ENCODE data around the gene SLC7A9.
"Not testable (repeated sequence)": the region's sequence is repeated elsewhere in the genome, so short reads cannot be mapped to it uniquely, and the experiment has no call there.

Gene SLC7A9

GRCh38 chr19:32869369-32869965, at the start of gene SLC7A9:
TSS of gene SLC7A9 (minus strand) at chr19:32869767. CDS start at chr19:32868534, 1,233 bp downstream.
- DNase-seq: no peak

GRCh38 chr19:32919365-32919764, 49.8 kb upstream of the SLC7A9 start:
- DNase-seq: no peak

- no peak for DNase-seq
These were observed 48.0 kb upstream of the SLC7A9 start for GRCh38 chr19:32917616-32917996.

GRCh38 chr19:32916969-32917615, 47.5 kb upstream of the SLC7A9 start:
- no peak for DNase-seq

- no peak for DNase-seq
These were observed 45.5 kb upstream of the SLC7A9 start for GRCh38 chr19:32914879-32915660.

GRCh38 chr19:32911467-32911866, 41.9 kb upstream of the SLC7A9 start:
- DNase-seq: no peak

GRCh38 chr19:32910874-32911273, 41.3 kb upstream of the SLC7A9 start:
- no peak for DNase-seq

- no peak for DNase-seq
These were observed 40.5 kb upstream of the SLC7A9 start for GRCh38 chr19:32910094-32910493.

- DNase-seq: no peak
These were observed 39.7 kb upstream of the SLC7A9 start for GRCh38 chr19:32909257-32909656.

- DNase-seq: no peak
These were observed 39.1 kb upstream of the SLC7A9 start for GRCh38 chr19:32908641-32909190.

GRCh38 chr19:32902448-32902847, 32.9 kb upstream of the SLC7A9 start:
- DNase-seq: no peak

GRCh38 chr19:32901504-32902161, 32.1 kb upstream of the SLC7A9 start:
- no peak for DNase-seq

GRCh38 chr19:32896516-32897214, 27.1 kb upstream of the SLC7A9 start:
- no peak for DNase-seq

- no peak for DNase-seq
These were observed 25.8 kb upstream of the SLC7A9 start for GRCh38 chr19:32895384-32895783.

GRCh38 chr19:32891609-32892008, 22.0 kb upstream of the SLC7A9 start:
- DNase-seq: no peak

GRCh38 chr19:32890841-32891240, 21.3 kb upstream of the SLC7A9 start:
- DNase-seq: no peak

GRCh38 chr19:32890326-32890725, 20.8 kb upstream of the SLC7A9 start:
- DNase-seq: no peak

- DNase-seq: no peak
These were observed 19.8 kb upstream of the SLC7A9 start for GRCh38 chr19:32889137-32889934.

GRCh38 chr19:32887572-32888215, 18.1 kb upstream of the SLC7A9 start:
- DNase-seq: no peak

- no peak for DNase-seq
These were observed 16.7 kb upstream of the SLC7A9 start for GRCh38 chr19:32886241-32886640.

GRCh38 chr19:32885255-32885654, 15.7 kb upstream of the SLC7A9 start:
- DNase-seq: not testable (repeated sequence)

Data from stimulated activated CD4-positive, alpha-beta T cell treated with anti-CD3 and anti-CD28 coated beads, Interleukin-2, amount 100 ng/mL, for 24 hours (primary cell).